GM21360 (cell line): ENCODE measurements around the gene CCNY.
"Not testable (repeated sequence)": the region's sequence is repeated elsewhere in the genome, so short reads cannot be mapped to it uniquely, and the experiment has no call there.

Experiments
- ATAC-seq: cut with Tn5 transposase; IDR thresholded peaks from one replicate; pipeline ENCODE4 v1.9.1; 2021; ENCODE audit warnings: mild to moderate bottlenecking, moderate library complexity; ENCODE audit not compliant: unreplicated experiment

CCNY gene

GRCh38 chr10:35353805-35354204, 17.5 kb downstream of the CCNY start:
- no peak for ATAC-seq

DNA sequence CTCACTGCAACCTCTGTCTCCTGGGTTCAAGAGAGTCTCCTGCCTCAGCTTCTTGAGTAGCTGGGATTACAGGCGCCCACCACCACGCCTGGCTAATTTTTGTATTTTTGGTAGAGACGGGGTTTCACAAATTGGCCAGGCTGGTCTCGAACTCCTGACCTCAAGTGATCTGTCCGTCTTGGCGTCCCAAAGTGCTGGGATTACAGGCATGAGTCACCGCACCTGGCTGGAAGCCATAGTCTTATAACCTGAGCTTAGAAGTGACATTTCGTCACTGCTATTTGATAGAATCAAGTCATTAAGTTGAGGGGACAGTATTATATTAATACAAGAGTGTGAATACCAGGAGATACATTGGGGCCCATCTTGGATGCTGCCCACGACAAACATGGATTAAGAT, 17.9 kb downstream of the CCNY start:
- ATAC-seq, result not testable (repeated sequence)

DNA sequence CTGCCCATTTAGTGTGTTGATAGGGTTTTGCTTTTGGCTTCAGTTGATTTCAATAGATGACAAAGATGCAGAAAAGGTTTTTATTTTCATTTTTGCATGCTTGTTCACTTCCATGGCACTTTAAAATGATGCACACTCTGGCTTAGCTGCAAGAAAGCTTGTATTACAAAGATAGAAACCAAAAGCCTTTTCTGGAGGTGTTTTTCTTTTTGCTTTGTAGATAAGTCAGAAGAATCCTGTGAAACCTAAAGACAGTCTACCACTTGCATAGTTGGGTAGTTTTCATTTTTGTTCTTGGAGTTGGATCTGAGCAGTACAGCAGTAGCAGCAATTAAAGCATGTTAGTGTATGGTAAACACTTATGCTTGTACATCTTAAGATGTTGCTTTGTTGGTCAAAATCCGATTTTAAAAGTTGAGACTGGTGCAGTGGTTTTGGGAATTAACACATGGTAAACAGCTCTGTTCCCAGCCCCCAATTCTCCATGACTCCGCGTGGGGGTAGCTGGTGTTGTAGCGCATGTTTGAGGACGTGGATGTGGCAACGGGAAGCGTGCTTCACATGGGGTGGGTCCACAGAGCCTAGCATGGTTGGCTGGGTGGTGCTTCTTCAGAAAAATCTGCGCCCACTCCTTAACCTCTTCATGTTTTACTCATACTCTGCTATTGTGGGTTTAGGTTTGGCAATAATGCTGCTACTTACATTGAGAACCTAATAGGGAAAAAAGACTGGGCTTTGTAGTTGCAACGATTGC, 19.8 kb downstream of the CCNY start:
- ATAC-seq, result peak; percentile 47

DNA sequence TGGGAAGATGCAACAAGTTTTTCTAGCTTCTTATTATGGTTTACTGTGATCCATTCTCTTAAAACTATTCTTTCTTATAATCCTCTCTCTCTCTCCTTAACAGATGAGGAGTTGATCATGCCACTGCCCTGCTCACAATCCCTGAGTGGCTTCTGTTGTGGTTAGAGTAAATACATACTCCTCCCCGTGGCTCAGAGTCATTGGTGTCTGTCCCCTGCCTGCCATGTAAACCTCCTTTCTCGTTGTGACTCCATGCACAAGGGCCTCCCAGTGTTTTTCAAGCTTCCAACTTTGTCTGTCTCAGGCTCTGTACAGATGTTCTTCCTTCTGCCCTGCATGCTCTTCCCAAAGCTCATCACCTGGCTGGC, 20.4 kb downstream of the CCNY start:
- ATAC-seq, result peak; percentile 26

GRCh38 chr10:35359056-35359455, 22.7 kb downstream of the CCNY start:
- ATAC-seq, result no peak

GRCh38 chr10:35359873-35360272, 23.6 kb downstream of the CCNY start:
- no peak for ATAC-seq

GRCh38 chr10:35362701-35363350, 26.5 kb downstream of the CCNY start:
- no peak for ATAC-seq

GRCh38 chr10:35363587-35363986, 27.3 kb downstream of the CCNY start:
- no peak for ATAC-seq

- ATAC-seq, result no peak
These were observed 28.5 kb downstream of the CCNY start for GRCh38 chr10:35364808-35365207.

DNA sequence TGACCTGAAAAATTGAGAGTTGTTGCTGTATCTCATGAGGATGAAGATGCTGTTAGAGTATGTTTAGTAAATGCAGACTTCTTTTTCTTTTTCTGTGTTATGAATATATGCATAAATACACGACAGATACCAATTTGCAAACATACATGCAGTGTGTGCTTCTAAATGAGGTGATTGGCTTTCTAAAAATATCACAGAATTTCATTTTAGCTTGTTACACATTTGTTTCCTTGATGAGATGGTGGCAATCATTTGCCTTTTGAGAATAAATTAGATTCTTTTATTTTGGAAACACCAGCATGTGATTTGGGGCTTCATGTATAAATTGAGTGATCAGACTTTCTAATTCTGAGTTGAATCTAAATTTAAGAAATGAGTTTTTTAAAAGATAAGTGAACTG, 29.7 kb downstream of the CCNY start:
- no peak for ATAC-seq

DNA sequence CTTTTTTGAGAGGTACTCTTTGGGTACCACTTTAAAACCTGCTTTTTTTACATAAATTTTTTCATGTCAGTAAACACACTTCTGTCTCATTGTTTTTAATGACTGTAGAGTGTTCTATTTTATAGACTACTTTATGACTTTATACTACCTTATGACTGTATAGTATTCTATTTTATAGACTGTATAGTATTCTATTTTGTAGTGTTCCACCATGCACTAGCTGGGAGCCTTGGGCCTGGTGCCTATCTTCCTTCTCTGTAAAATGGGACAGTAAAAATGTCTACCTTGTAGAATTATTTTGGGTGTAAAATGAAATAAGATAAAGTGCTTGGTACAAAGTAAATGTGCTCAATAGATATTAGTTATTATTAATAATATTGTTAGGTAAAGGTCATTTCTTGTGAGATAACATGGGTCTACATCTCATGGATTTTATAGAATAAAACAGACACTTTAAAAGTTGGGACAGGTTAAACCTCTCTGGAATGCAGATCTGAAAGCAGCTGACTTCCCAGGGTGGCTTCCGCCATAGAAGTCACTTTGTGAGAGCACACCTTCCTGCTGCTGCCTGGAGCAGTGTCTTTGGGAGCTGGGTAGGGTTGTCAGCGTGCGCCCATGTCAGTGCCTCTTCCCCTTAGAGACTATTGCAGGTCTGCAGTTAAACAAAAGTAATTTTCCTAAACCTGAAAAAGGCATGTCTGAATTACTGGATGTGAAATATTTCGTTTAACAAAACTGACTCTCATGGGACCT, 31.0 kb downstream of the CCNY start:
- ATAC-seq, result no peak

GRCh38 chr10:35367982-35368381, 31.7 kb downstream of the CCNY start:
- ATAC-seq, result no peak

GRCh38 chr10:35368485-35369048, 32.3 kb downstream of the CCNY start:
- ATAC-seq, result no peak

GRCh38 chr10:35369049-35369611, 32.8 kb downstream of the CCNY start:
- no peak for ATAC-seq

GRCh38 chr10:35371731-35372130, 35.4 kb downstream of the CCNY start:
- no peak for ATAC-seq

GRCh38 chr10:35372329-35372728, 36.0 kb downstream of the CCNY start:
- ATAC-seq, result no peak

DNA sequence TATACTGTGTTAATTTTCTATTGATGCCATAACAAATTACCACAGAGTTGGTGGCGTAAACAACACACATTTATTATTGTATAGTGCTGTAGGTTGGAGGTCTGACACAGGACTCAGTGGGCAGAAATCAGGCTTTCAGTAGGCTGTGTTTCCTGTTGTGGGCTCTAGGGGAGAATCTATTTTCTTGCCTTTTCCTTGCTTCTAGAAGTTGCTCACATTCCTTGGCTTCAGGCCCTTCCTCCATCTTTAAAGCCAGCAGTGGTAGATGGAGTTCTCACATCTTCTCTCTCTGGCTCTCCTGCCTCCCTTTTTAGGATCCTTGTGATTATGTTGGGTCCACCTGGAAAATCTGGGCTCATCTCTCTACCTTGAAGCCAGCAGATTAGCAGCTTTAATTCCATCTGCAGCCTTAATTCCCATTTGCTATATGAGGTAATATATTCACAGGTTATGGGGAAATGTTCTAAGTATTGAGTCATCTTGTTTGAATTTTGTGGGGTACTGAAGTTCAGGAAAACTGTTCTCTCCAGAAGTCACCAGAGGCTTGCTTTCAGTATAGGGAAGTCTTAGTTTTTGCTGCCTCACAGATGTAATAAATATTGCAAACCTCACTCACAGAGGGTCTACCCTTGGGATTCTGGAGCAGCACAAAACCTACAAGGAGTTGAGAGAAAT, 38.9 kb downstream of the CCNY start:
- no peak for ATAC-seq

DNA sequence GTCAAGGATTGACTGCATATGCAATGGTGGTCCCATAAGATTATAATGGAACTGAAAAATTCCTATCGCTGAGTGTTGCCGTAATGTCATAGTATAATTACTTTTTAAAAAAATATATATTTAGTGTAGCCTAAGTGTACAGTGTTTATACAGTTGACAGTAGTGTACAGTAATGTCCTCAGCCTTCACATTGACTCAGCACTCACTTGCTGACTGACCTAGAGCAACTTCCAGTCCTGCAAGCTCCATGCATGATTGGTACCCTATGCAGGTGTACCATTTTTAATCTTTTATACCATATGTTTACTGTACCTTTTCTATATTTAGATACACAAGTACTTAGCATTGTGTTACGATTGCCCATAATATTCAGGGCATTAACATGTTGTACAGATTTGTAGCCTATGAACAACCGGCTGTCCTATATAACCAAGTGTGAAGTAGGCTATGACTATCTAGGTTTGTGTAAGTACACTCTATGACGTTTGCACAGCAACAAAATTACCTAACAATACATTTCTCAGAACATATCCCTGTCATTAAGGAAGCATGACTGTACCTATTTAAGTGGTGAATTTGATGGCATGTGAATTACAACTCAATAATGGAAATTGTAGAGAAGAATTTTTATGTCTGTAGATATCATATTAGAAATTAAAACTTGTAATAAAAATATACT, 40.9 kb downstream of the CCNY start:
- no peak for ATAC-seq

GRCh38 chr10:35378541-35379210, 42.4 kb downstream of the CCNY start:
- ATAC-seq, result peak; percentile 42
